ENCODE results near the gene SLC13A2. TPM values are rescaled to one million over a fixed set of nuclear protein-coding genes. Genes with fewer than 3 reads are reported as not detected.
"Not testable (repeated sequence)": the region's sequence is repeated elsewhere in the genome, so short reads cannot be mapped to it uniquely, and the experiment has no call there.

SLC13A2 gene
- total RNA-seq, 2 donors from 2014 or later = not detected

GRCh38 chr17:28443901-28444638, 29.4 kb upstream of the SLC13A2 start:
- no peak for DNase-seq (ENCODE audit: low spot score)
- no peaks in the 10 kb centered on the region for H3K27me3 ChIP-seq
- H3K36me3 ChIP-seq = no peaks in the 10 kb centered on the region
- H3K4me1 ChIP-seq = no peaks in the 10 kb centered on the region
- peaks cover 0 to 4% of the 10 kb centered on the region in 2 donors for H3K9me3 ChIP-seq
- no peak for TF ChIP-seq CTCF (IDR thresholded peaks at IDR 0.05)
- H3K27ac ChIP-seq = no peak overlapping the region
- H3K4me3 ChIP-seq = no peak overlapping the region

- H3K9me3 ChIP-seq = peaks cover 0 to 4% of the 10 kb centered on the region in 2 donors
- H3K4me1 ChIP-seq = no peaks in the 10 kb centered on the region
- DNase-seq (ENCODE audit: low spot score) = no peak
- no peaks in the 10 kb centered on the region for H3K27me3 ChIP-seq
- no peaks in the 10 kb centered on the region for H3K36me3 ChIP-seq
- no peak overlapping the region for H3K27ac ChIP-seq
- no peak for TF ChIP-seq CTCF (IDR thresholded peaks at IDR 0.05)
- no peak overlapping the region for H3K4me3 ChIP-seq
Observed at GRCh38 chr17:28446716-28447395, 26.6 kb upstream of the SLC13A2 start.

- Histone ChIP-seq H3K27me3 (no peaks in the 10 kb centered on the region), H3K27ac (no peak overlapping the region), H3K4me3 (no peak overlapping the region), H3K36me3 (no peaks in the 10 kb centered on the region), H3K4me1 (no peaks in the 10 kb centered on the region), H3K9me3 (peaks cover 0 to 4% of the 10 kb centered on the region in 2 donors)
- no peak for TF ChIP-seq CTCF (IDR thresholded peaks at IDR 0.05)
- DNase-seq (ENCODE audit: low spot score) = no peak
Observed at GRCh38 chr17:28447396-28447760, 26.1 kb upstream of the SLC13A2 start.

- Histone ChIP-seq H3K9me3 (peaks cover 0 to 4% of the 10 kb centered on the region in 2 donors), H3K27me3 (no peaks in the 10 kb centered on the region), H3K4me1 (no peaks in the 10 kb centered on the region), H3K4me3 (no peak overlapping the region), H3K36me3 (no peaks in the 10 kb centered on the region), H3K27ac (no peak overlapping the region)
- no peak for TF ChIP-seq CTCF (IDR thresholded peaks at IDR 0.05)
- DNase-seq (ENCODE audit: low spot score) = no peak
Observed at GRCh38 chr17:28449859-28450258, 23.6 kb upstream of the SLC13A2 start.

- TF ChIP-seq CTCF (IDR thresholded peaks at IDR 0.05) = no peak
- Histone ChIP-seq H3K4me1 (no peaks in the 10 kb centered on the region), H3K36me3 (no peaks in the 10 kb centered on the region), H3K27me3 (no peaks in the 10 kb centered on the region), H3K27ac (no peak overlapping the region), H3K9me3 (no peaks in the 10 kb centered on the region), H3K4me3 (no peak overlapping the region)
- DNase-seq (ENCODE audit: low spot score) = no peak
Observed at GRCh38 chr17:28457890-28458289, 15.6 kb upstream of the SLC13A2 start.

GRCh38 chr17:28458881-28459280, 14.6 kb upstream of the SLC13A2 start:
- DNase-seq (ENCODE audit: low spot score); H3K4me3 ChIP-seq; H3K27ac ChIP-seq; H3K9me3 ChIP-seq; H3K36me3 ChIP-seq; H3K4me1 ChIP-seq; H3K27me3 ChIP-seq: not testable (repeated sequence)
